C4-2B (cell line): ENCODE results near the gene STXBP1.

Experiments used
- H3K27ac ChIP-seq: fragments of 450-650 bp; 2 replicates; pipeline ENCODE4 v1.5.1; 2017
- CTCF ChIP-seq: fragments of 450-650 bp; conservative IDR thresholded peaks from 2 replicates; pipeline ENCODE4 v1.5.1; 2017; ENCODE audit warnings: mild to moderate bottlenecking
- ZFX ChIP-seq: fragments of 450-650 bp; IDR thresholded peaks from 2 replicates; pipeline ENCODE4 v1.6.1; 2017

STXBP1 gene

DNA sequence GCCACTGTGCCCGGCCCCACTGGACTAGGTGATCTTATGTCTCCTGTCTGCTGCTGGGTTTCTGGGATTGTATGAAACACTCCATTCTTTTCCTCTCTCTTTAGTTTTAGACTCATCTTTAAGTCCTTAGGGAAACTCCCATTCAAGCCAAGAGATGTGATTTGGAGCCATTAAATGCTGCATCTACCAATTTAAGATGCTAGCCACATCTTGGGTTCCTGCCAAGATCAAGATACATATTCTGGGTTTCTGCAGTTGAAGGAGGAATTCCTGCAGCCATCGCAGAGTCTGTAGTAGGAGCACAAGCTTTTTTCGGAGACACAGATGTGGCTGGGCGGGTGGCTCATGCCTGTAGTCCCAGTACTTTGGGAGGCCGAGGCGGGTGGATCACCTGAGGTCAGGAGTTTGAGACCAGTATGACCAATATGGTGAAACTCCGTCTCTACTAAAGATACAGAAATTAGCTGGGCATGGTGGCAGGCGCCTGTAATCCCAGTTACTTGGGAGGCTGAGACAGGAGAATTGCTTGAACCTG lies 23.2 kb downstream of the STXBP1 start:
- TF ChIP-seq ZFX (no peak), CTCF (no peak)
- H3K27ac ChIP-seq: no peak overlapping the region

GRCh38 chr9:127637322-127637847 lies 25.3 kb downstream of the STXBP1 start:
- no peak for TF ChIP-seq ZFX
- TF ChIP-seq CTCF: no peak
- no peak overlapping the region for H3K27ac ChIP-seq

GRCh38 chr9:127640908-127641545 lies 28.9 kb downstream of the STXBP1 start:
- H3K27ac ChIP-seq: no peak overlapping the region
- TF ChIP-seq ZFX: no peak
- TF ChIP-seq CTCF: no peak

DNA sequence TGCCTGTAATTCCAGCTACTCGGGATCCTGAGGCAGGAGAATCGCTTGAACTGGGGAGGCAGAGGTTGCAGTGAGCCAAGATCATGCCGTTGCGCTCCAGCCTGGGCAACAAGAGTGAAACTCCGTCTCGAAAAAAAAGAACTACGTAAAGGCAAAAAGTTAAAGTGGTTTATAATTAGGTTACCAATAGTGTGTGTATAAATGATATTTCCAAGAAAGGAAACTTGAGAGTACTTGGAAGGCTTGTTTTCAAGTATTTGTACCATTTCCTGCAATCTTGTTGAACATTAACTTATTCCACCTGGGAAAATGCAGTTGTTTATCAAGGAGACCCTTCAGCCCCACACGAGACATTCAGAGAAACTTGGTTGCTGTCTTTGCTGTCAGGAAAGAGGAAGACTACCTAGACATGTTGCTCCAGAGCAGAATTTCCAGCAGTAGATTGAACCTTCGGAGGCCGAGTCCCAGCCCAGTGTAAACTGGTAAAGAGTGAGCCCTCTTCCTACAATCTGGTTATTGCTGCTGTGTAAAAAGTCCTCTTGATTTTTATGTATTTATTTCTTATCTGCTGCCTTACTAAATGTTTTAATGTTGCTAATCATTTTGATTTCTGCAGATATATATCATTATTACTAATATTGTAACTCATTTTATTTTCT lies 30.1 kb downstream of the STXBP1 start:
- no peak overlapping the region for H3K27ac ChIP-seq
- TF ChIP-seq CTCF (no peak), ZFX (no peak)

DNA sequence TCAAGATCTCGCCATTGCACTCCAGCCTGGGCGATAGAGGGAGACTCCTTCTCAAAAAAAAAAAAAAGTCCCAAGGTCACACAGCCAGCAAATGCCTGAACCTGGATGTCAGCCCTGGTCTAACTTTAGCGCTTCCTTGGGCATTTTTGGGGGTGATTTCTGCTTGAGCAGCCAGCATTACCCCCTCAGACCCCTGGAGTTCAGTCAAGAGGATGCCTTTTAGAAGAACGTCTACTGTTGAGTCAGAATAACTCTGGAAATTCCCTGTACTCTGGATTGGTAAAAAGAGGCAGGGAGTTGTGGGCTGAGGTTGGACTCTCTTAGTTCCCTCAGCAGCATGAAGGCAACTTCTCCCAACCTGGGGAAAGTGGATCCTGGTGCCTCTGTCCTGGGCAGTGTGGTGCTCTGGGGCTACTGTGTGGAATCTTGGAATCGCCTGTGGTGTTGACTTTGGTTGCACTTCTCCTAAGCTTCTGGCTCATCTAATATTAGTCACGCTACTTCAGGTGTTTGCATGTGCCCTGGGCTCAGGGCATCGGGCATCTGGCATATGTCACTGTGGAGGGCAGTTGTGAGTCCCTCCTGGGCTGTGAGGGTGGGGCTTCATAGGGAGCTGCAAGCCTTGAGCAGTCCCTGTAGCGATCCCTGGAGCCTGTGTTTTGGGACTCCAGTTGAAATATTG lies 32.2 kb downstream of the STXBP1 start:
- TF ChIP-seq CTCF: no peak
- H3K27ac ChIP-seq: no peak overlapping the region

- TF ChIP-seq CTCF (no peak), ZFX (no peak)
- H3K27ac ChIP-seq: no peak overlapping the region
These were observed 32.9 kb downstream of the STXBP1 start for GRCh38 chr9:127644943-127645342.

- H3K27ac ChIP-seq: no peak overlapping the region
- TF ChIP-seq ZFX (no peak), CTCF (no peak)
These were observed 35.4 kb downstream of the STXBP1 start for GRCh38 chr9:127647451-127647850.
